HL-60/S4 (cell line): ENCODE results near the gene RGL1.

Experiments
- in situ Hi-C: fragments of 300-500 bp; cut with MboI; formaldehyde crosslinking; loops from 2 replicates; pipeline ENCODE4 v1.14.3; 2022; ENCODE audit warnings: low sequenced_read_pairs

Gene RGL1

DNA sequence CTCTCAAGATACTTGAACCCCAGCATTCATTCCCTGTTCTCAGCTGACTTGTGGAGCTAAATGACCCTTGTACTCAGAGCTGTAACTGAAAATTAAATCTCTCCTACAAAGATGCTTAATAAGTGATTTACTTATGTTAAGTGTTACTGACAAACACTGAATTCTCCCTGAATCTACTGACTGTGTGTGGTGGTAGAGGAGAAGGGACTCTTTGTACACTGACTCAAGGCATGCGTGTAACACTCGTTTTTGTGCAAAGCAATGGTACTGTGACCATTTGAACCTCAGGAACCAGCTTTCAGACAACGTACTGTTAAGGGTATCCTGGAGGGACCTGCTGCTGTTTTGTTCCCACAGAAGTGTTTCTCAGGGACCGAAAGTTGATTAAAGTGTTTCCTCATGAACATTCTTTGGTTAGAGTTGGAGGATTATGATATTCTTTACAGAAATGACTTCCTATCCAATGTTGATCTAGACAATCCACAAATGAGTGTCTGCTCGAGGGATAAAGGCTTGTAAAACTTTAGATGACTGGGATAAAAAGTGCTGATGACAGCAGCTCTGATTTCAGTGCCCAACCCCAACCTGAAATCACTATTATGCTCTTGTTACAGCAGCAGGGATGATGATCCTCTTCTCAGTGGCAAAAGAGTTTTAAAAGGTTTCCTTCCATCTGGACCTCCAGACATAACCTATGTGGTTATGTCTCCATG lies 12.8 kb downstream of the RGL1 start:
- in situ Hi-C loops, result no loop called here

DNA sequence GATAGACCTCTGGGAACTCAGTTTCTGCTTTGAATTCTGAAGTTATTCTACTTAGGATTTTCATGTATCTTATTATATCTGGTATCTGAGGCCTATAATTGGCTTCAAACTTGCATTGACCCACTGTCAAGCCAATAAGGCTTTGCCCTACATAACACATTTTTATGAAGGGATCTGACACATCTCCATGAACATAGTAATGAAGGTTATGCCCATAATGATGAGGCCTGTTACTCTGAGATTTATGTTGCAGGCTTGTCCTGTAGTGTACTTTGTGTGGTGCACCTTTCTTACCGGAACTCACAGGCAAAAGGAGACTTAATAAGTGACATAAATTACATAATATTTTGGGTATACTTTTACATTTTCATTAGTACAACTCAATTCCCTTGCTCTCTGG lies 14.1 kb downstream of the RGL1 start:
- in situ Hi-C loops, result no loop called here

- in situ Hi-C loops, result no loop called here
Measured at GRCh38 chr1:183821309-183821888, 16.5 kb downstream of the RGL1 start.

GRCh38 chr1:183821889-183822611 lies 17.1 kb downstream of the RGL1 start:
- in situ Hi-C loops, result no loop called here

DNA sequence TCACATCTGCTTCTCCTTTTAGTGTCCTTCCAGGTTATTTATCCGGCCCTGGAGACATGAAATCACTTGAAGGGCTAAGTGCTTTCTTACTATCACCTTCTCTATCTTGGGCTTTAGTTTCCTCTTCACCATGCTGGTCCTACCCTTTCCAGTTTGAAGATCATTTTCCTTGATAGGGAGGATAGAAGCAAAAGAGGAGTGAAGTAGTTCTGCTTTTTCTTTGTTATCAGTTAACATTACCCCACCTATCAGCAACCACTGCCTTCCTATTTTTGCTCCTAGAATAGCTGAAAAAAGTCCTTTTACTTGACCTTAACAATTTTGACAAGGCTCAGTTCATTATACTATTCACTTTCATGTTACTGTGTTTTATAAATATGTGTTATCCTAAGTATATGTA lies 19.4 kb downstream of the RGL1 start:
- in situ Hi-C loops, result no loop called here

DNA sequence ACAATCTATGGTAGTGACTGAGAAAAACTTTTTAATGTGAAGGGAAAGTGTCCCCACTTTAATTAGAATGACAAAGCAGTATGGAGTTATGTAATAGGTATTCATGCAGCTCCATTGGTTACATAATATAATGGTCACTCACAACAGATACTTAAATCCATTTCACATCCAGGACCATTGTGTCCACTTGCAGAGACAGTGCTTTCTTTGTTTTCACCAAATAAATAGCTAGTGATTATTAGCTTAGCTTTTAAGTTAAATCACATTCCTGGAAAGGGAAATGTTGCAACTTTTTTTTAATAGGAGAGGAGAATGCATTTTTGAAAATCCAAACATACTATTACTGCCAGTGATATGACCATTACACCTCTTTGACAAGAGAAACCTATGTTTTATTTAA lies 22.9 kb downstream of the RGL1 start:
- in situ Hi-C loops, result no loop called here

GRCh38 chr1:183830389-183830788 lies 25.5 kb downstream of the RGL1 start:
- in situ Hi-C loops, result no loop called here

DNA sequence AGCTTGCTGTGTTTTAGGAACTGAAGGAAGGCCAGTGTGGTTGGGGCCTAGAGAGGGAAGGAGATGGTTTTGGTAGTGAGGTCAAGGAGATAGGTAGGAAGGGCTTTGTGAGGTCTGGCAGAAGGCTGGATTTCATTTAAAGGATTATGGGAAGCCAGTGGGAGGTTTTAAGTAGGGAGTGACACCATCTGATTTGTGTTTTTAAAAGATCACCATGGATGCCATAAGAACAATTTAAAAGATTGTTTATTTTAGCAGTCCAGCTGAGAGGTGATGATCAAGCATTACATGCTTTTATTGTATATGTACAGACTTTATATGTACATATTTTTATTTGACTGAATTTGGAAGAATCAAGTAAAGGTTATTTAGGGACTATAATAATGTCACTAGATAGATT lies 26.4 kb downstream of the RGL1 start:
- in situ Hi-C loops, result no loop called here

DNA sequence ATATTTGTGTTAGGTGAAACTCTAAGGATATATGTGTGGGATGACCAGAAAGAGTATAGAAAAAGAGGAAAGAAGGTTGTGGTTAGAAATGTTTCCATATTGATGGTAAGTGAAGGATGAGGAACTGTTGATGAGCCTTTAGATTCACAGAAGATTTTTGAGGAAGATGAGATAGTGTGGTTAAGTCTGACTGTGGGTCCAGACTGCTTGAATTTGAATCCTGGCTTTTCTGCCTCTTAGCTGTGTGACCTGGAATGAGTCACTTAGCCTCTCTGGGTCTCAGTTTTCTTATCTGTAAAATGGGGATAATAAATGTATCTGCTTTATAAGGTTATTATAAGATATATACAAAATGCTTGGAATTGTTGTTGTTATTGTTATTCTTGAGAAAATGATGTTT lies 27.5 kb downstream of the RGL1 start:
- in situ Hi-C loops, result no loop called here

DNA sequence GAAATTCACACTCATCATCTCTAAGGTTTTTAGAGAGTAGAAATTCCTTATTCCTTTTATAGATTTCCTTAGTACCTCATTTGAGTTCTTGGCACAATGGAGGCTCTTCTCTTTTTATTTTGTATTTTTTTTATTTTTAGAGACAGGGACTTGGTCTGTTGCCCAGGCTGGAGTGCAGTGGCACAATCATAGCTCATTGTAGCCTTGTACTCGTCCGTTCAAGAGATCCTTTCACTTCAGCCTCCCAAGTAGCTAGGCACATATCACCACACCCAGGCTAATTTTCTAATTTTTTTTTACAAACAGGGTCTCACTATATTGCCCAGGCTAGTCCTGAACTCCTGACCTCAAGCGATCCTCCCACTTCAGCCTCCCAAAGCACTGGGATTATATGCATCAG lies 29.6 kb downstream of the RGL1 start:
- in situ Hi-C loops, result no loop called here

GRCh38 chr1:183836598-183836997 lies 31.7 kb downstream of the RGL1 start:
- in situ Hi-C loops, result no loop called here

- in situ Hi-C loops, result no loop called here
Measured at GRCh38 chr1:183837062-183837461, 32.1 kb downstream of the RGL1 start.

GRCh38 chr1:183838221-183838620 lies 33.3 kb downstream of the RGL1 start:
- in situ Hi-C loops, result no loop called here

DNA sequence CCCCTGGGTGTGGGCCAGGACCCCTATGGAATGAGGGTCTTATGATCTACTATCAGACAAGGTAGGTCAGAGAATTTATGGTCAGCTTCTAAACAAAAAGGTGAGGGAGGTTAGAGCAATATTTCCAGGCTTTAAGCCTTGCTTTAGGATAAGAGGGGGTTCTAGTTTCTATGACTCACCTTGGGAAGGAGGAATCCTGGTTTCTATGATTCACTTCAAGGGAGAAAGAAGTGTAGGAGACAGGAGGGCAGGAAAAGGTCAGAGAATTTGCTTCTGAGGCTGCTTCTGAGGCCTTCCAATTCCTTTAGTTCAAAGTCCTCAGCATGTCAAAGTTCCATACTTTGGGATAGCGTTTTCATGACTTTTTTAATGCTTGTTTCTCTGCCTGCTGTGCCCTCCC lies 35.2 kb downstream of the RGL1 start:
- in situ Hi-C loops, result no loop called here

GRCh38 chr1:183841550-183841949 lies 36.6 kb downstream of the RGL1 start:
- in situ Hi-C loops, result no loop called here

DNA sequence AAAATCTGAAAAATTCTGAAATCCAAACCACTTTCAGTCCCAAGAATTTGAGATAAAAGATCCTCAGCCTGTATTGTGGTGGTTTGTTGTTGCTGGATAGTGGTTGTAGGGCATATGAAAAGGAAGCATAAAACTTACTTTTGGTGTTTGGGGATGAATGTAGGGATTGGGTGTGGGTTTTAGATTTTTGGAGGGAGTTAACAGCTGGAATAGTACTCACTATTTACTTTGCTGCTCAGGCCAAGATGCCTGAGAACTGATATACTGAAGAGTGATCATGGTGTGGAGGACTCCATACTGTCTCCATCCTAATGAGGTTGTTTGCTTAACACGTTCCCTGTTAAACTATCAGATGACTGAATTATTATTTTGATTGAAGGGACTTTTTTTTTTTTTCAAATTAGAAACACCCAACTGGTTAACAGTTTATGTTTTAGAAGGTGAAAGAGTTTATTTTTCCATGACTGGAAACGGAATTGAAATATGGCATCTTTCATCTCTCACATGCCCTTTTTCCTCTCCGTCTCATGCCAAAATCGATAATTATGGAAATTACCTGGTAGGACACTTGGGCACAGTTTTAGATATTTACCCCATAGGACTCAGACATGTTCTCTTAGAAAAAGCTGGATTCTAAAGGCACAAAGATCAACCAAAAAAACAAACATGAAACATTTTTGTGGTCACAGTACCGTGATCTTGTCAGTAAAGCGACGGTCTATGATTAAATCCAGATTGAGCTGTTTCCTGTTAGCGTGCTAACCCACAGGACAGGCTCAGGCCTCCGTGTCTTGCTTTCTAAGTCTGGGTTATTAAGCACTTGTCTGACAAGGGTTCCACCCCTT lies 37.3 kb downstream of the RGL1 start:
- in situ Hi-C loops, result no loop called here

DNA sequence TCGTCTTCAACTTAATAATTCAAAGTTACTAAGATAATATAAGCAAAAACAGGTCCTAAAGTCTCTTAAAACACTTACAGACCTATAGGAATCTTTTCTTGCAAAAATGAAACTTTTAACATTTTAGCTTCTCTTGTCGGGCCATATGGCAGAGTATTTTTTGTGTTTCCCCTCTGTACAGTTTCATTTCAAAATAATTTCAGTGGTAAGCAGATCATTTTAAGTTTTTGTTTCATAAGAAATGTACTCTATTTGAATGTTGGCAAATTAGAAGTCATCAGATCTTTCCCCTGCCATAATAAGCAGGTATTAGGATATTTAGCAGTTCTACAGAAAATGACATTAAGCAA lies 37.9 kb downstream of the RGL1 start:
- in situ Hi-C loops, result no loop called here

GRCh38 chr1:183844806-183845205 lies 39.9 kb downstream of the RGL1 start:
- in situ Hi-C loops, result no loop called here

DNA sequence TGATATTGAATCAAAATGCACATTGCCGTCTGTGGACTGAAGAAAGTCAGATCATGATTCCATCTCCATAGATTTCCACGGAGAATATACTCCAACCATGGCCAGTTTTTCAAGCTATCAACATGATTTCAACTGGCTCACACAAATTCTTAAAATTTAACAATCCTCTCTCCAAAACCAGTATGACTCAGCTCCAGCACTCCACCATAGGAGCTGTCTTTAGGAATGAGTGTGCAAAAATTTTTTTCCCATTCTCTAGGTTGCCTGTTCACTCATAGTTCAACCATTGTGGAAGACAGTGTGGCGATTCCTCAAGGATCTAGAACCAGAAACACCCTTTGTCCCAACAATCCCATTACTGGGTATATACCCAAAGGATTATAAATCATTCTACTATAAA lies 40.8 kb downstream of the RGL1 start:
- in situ Hi-C loops, result no loop called here

DNA sequence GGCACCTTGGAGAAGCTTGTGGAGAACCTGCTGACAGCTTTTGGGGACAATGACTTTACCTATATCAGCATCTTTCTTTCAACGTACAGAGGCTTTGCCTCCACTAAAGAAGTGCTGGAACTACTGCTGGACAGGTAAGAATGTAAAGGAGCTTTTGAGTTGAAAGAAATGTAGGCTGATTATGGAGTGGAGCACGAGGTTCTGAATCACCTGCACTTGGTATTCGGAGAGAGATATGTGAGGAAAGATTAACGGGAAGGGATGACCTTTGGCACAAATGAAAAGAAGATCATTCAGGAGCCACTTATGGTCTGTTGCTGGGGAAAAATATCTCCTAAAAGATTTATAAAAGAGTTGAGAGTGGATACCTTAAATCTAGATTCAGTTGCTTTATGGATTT lies 42.7 kb downstream of the RGL1 start:
- in situ Hi-C loops, result no loop called here

DNA sequence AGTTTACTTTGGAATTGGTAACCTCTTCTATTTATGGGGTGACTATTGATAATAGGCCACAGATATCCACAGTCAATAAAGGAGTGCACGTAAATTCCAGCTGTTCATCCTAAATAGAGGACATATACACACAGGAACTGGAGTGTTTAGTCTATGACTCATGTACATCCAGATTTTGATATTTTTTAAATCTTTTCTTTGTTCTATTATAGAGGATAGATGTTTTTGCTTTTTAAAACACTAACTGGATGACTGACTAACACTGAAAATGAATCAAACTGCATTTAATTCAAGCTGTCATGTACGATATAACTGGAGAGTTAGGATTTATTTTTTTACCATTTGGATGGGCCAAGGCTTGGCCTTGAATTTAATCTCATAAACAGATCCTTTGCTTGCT lies 45.9 kb downstream of the RGL1 start:
- in situ Hi-C loops, result no loop called here

DNA sequence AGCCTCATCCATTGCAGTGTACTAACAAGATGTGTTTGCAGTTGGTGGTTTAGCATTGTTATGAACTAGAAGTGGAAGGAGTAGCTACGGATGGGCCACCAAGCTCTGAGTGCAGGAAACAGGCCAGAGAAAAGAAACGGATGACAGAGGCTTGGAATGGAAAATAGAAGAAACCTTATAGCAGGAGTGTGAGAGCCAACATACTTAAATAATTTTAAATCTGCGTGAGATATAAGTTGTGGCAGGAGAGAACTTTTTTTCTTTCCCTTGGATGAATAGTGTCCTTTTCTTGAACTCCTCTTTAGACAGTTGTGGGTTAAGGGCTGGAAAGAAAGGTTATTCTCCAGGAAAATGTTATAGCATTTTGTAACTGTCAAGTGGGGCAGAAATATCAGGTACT lies 54.2 kb downstream of the RGL1 start:
- in situ Hi-C loops, result no loop called here
